Testis (tissue), 3 donors: Measurements from ENCODE around the gene EPN1. TPM values are rescaled to one million over a fixed set of nuclear protein-coding genes. Genes with fewer than 3 reads are reported as not detected.

ENCODE experiments used
- DNase-seq: peaks from one replicate; pipeline ENCODE4 v3.0.0-alpha.2; 2019
- H3K27ac ChIP-seq, 2 donors: fragments of 200-600 bp; sonication (generic); one replicate each; pipeline ENCODE4 v1.5.1; 2019
- H3K27me3 ChIP-seq: fragments of 200-600 bp; sonication (generic); one replicate; pipeline ENCODE4 v1.5.1; 2019
- H3K36me3 ChIP-seq: fragments of 200-600 bp; sonication (generic); one replicate; pipeline ENCODE4 v1.5.1; 2017; ENCODE audit warnings: low read depth; ENCODE audit errors: missing control alignments
- H3K4me1 ChIP-seq: fragments of 200-600 bp; sonication (generic); one replicate; pipeline ENCODE4 v1.5.1; 2019
- H3K4me3 ChIP-seq, 2 donors: fragments of 200-600 bp; sonication (generic); one replicate each; pipeline ENCODE4 v1.5.1; 2017 to 2019
- H3K9me3 ChIP-seq: fragments of 200-600 bp; sonication (generic); one replicate; pipeline ENCODE4 v1.5.1; 2017
- CTCF ChIP-seq, 3 experiments: fragments of 450-650 bp in 2 of 3; fragments of 200-600 bp in 1 of 3; sonication (generic) in 1 of 3; IDR thresholded peaks; one replicate each; pipeline ENCODE4 v1.5.1; 2016 to 2019; ENCODE audit warnings: antibody characterized with exemption in 3 of 3, mild to moderate bottlenecking in 2 of 3, moderate library complexity in 1 of 3
- POLR2A ChIP-seq: fragments of 450-650 bp; IDR thresholded peaks from one replicate; pipeline ENCODE4 v1.6.1; 2017; ENCODE audit warnings: antibody characterized with exemption, mild to moderate bottlenecking, moderate library complexity
- WGBS, 2 donors: methylation state at CpG; one replicate each; pipeline ENCODE4 v1.1.5; 2018; 5-methylcytosine and 5-hydroxymethylcytosine counted together
- intact Hi-C: fragments of 100-400 bp; cut with DNase I; formaldehyde crosslinking; loops from one replicate; pipeline ENCODE4 v1.15.1; 2023; ENCODE audit warnings: low total_unique reads
- polyA plus RNA-seq: library from polyadenylated mRNA; stranded (reverse); fragments of 350-450 nt; fragmentation: Illumina TruSeq; extraction: RNeasy Lipid Tissue Mini Kit (QIAGEN cat#74804); gene quantifications from one replicate; pipeline ENCODE4 v1.2.3, GENCODE V29; 2014; ENCODE audit warnings: low read depth, low replicate concordance; ENCODE audit not compliant: insufficient read depth
- total RNA-seq, 2 donors: library from RNA; depleted of rRNA; stranded (reverse); fragments of >200 nt; gene quantifications; one replicate each; pipeline ENCODE4 v1.2.3, GENCODE V29; 2016

EPN1 gene
- total and polyA plus RNA-seq, 3 donors from 2014 or later, result 134 to 303 (median 176) TPM

GRCh38 chr19:55643003-55643886 is 31.8 kb upstream of the EPN1 start, which contains the start of gene ZNF581:
Gene ZNF581 (plus strand): TSS chr19:55643649. CDS start chr19:55644572, 923 bp downstream.
- H3K9me3 ChIP-seq, result no peaks in the 10 kb centered on the region
- no peaks in the 10 kb centered on the region for H3K36me3 ChIP-seq
- peak within 1 kb of the TSS; percentile 89 to 93 for H3K27ac ChIP-seq
- peak; percentile 73 for DNase-seq
- peak within 1 kb of the TSS; percentile 95 to 96 for H3K4me3 ChIP-seq
- intact Hi-C loops, result no loop called here
- 1 to 2% methylated on average over 45 to 56 of the region's 56 CpGs for WGBS, 2 donors
- no peaks in the 10 kb centered on the region for H3K27me3 ChIP-seq
- H3K4me1 ChIP-seq, result peaks cover 27% of the 10 kb centered on the region
- no peak for TF ChIP-seq POLR2A
- peak in 1 of 3 experiments; percentile 18 for TF ChIP-seq CTCF (IDR thresholded peaks at IDR 0.05)

- Histone ChIP-seq H3K4me1 (peaks cover 27% of the 10 kb centered on the region), H3K4me3 (peak overlapping the region; percentile 95 to 96), H3K9me3 (no peaks in the 10 kb centered on the region), H3K27ac (peak overlapping the region; percentile 89 to 93), H3K27me3 (no peaks in the 10 kb centered on the region), H3K36me3 (no peaks in the 10 kb centered on the region)
- WGBS, 2 donors, result 1% methylated on average over 15 of the region's 15 CpGs
- DNase-seq, result no peak
- intact Hi-C loops, result no loop called here
- TF ChIP-seq POLR2A (no peak), CTCF (IDR thresholded peaks at IDR 0.05) (no peak)
Observed at GRCh38 chr19:55643887-55644176, 31.2 kb upstream of the EPN1 start.

GRCh38 chr19:55644191-55644833 is 30.7 kb upstream of the EPN1 start:
- H3K9me3 ChIP-seq, result no peaks in the 10 kb centered on the region
- WGBS, 2 donors, result 43 to 50% methylated on average over 12 of the region's 12 CpGs
- intact Hi-C loops, result no loop called here

GRCh38 chr19:55644842-55645511 is 30.0 kb upstream of the EPN1 start:
- Histone ChIP-seq H3K4me3 (no peak overlapping the region), H3K9me3 (no peaks in the 10 kb centered on the region), H3K36me3 (no peaks in the 10 kb centered on the region), H3K27me3 (no peaks in the 10 kb centered on the region), H3K4me1 (peaks cover 31% of the 10 kb centered on the region), H3K27ac (no peak overlapping the region)
- no peak for TF ChIP-seq POLR2A
- TF ChIP-seq CTCF (IDR thresholded peaks at IDR 0.05), result no peak
- DNase-seq, result no peak
- 78 to 86% methylated on average over 7 to 28 of the region's 28 CpGs for WGBS, 2 donors
- intact Hi-C loops, result no loop called here

More at GRCh38 chr19:55644191-55644833, 30.7 kb upstream of the EPN1 start:
- TF ChIP-seq POLR2A (no peak), CTCF (IDR thresholded peaks at IDR 0.05) (no peak)
- H3K27me3 ChIP-seq, result no peaks in the 10 kb centered on the region
- H3K36me3 ChIP-seq, result no peaks in the 10 kb centered on the region
- peak overlapping the region; percentile 95 to 96 for H3K4me3 ChIP-seq
- peaks cover 30% of the 10 kb centered on the region for H3K4me1 ChIP-seq
- peak overlapping the region; percentile 89 to 93 for H3K27ac ChIP-seq
- DNase-seq, result no peak
